Stimulated activated CD8-positive, alpha-beta memory T cell treated with anti-CD3 and anti-CD28 coated beads, Interleukin-12 subunit alpha, Interleukin-12 subunit beta, amount 100 ng/mL, for 1 hour (primary cell): Measurements from ENCODE around the gene PCDHB16.
"Not testable (repeated sequence)": the region's sequence is repeated elsewhere in the genome, so short reads cannot be mapped to it uniquely, and the experiment has no call there.

Source experiments
- DNase-seq: peaks from one replicate; pipeline ENCODE4 v3.0.0-alpha.2; 2020; ENCODE audit warnings: low read depth

The PCDHB16 gene

GRCh38 chr5:141184117-141184855 is 2.1 kb downstream of the PCDHB16 start:
- DNase-seq, result not testable (repeated sequence)

GRCh38 chr5:141186897-141187512 is 4.8 kb downstream of the PCDHB16 start, which contains the start of gene PCDHB9:
Gene PCDHB9, plus strand, starts transcription at chr5:141187161. Its CDS starts 158 bp downstream, at chr5:141187319.
- DNase-seq, result peak; percentile 10

GRCh38 chr5:141188682-141189081 is 6.5 kb downstream of the PCDHB16 start:
- not testable (repeated sequence) for DNase-seq

- DNase-seq, result not testable (repeated sequence)
These were observed 6.9 kb downstream of the PCDHB16 start for GRCh38 chr5:141189131-141189530.

- DNase-seq, result no peak
These were observed 10.0 kb downstream of the PCDHB16 start, which contains the start of gene PCDHB10 for GRCh38 chr5:141192110-141192725. Gene PCDHB10, plus strand, starts transcription at chr5:141192353. Its CDS starts 200 bp downstream, at chr5:141192553.

- DNase-seq, result not testable (repeated sequence)
These were observed 12.1 kb downstream of the PCDHB16 start for GRCh38 chr5:141194332-141194731.

- DNase-seq, result no peak
These were observed 14.2 kb downstream of the PCDHB16 start for GRCh38 chr5:141196363-141196762.

GRCh38 chr5:141199359-141200235 is 17.4 kb downstream of the PCDHB16 start, which contains the start of gene PCDHB11:
Gene PCDHB11, plus strand, starts transcription at chr5:141199627. Its CDS starts 148 bp downstream, at chr5:141199775.
- no peak for DNase-seq

- not testable (repeated sequence) for DNase-seq
These were observed 18.9 kb downstream of the PCDHB16 start for GRCh38 chr5:141201126-141201525.

GRCh38 chr5:141201646-141202045 is 19.5 kb downstream of the PCDHB16 start:
- DNase-seq, result not testable (repeated sequence)

GRCh38 chr5:141208478-141208877 is 26.3 kb downstream of the PCDHB16 start, which contains the start of gene PCDHB12:
Gene PCDHB12, plus strand, starts transcription at chr5:141208719. Its CDS starts 189 bp downstream, at chr5:141208908.
- no peak for DNase-seq

- not testable (repeated sequence) for DNase-seq
These were observed 28.1 kb downstream of the PCDHB16 start for GRCh38 chr5:141210281-141210680.

GRCh38 chr5:141210849-141211248 is 28.7 kb downstream of the PCDHB16 start:
- not testable (repeated sequence) for DNase-seq

GRCh38 chr5:141213656-141214339 is 31.6 kb downstream of the PCDHB16 start, which contains the start of gene PCDHB13:
Gene PCDHB13, plus strand, starts transcription at chr5:141213919. Its CDS starts 205 bp downstream, at chr5:141214124.
- not testable (repeated sequence) for DNase-seq

GRCh38 chr5:141214583-141214982 is 32.4 kb downstream of the PCDHB16 start:
- DNase-seq, result not testable (repeated sequence)

- DNase-seq, result not testable (repeated sequence)
These were observed 33.3 kb downstream of the PCDHB16 start for GRCh38 chr5:141215504-141215903.

GRCh38 chr5:141216035-141216434 is 33.8 kb downstream of the PCDHB16 start:
- not testable (repeated sequence) for DNase-seq

GRCh38 chr5:141223112-141223783 is 41.1 kb downstream of the PCDHB16 start, which contains the start of gene PCDHB14:
Gene PCDHB14, plus strand, starts transcription at chr5:141223343. Its CDS starts 163 bp downstream, at chr5:141223506.
- DNase-seq, result no peak

- DNase-seq, result not testable (repeated sequence)
These were observed 42.7 kb downstream of the PCDHB16 start for GRCh38 chr5:141224844-141225243.

GRCh38 chr5:141225421-141225820 is 43.2 kb downstream of the PCDHB16 start:
- not testable (repeated sequence) for DNase-seq
